Muscle of leg (tissue), 11 donors: Measurements from ENCODE around the gene PLET1. TPM values are rescaled to one million over a fixed set of nuclear protein-coding genes. Genes with fewer than 3 reads are reported as not detected.
"Not testable (repeated sequence)": the region's sequence is repeated elsewhere in the genome, so short reads cannot be mapped to it uniquely, and the experiment has no call there.

Source experiments
- DNase-seq: peaks from one replicate; pipeline ENCODE4 v3.0.0; 2013
- H3K27ac ChIP-seq: one replicate; pipeline ENCODE4 v1.5.1; 2013; ENCODE audit warnings: mild to moderate bottlenecking, low read length, control low read depth
- H3K27me3 ChIP-seq: one replicate; pipeline ENCODE4 v1.6.1; 2013; ENCODE audit warnings: low read length; ENCODE audit not compliant: control insufficient read depth, insufficient read depth
- H3K36me3 ChIP-seq: one replicate; pipeline ENCODE4 v1.6.1; 2013; ENCODE audit warnings: low read length; ENCODE audit not compliant: control insufficient read depth, insufficient read depth
- H3K4me1 ChIP-seq: one replicate; pipeline ENCODE4 v1.6.1; 2013; ENCODE audit warnings: low read length; ENCODE audit not compliant: control insufficient read depth, insufficient read depth
- H3K4me3 ChIP-seq: one replicate; pipeline ENCODE4 v1.5.1; 2013; ENCODE audit warnings: low read length, control low read depth
- H3K9me3 ChIP-seq: replicated peaks from 2 replicates; pipeline ENCODE4 v1.6.1; 2013; ENCODE audit warnings: low read depth, low read length; ENCODE audit not compliant: control insufficient read depth
- WGBS: methylation state at CpG from one replicate; pipeline ENCODE4 v1.1.5; 2013; ENCODE audit warnings: missing lambda C conversion rate; ENCODE audit not compliant: insufficient coverage; 5-methylcytosine and 5-hydroxymethylcytosine counted together
- polyA plus RNA-seq, 8 donors: library from polyadenylated mRNA; unstranded; fragments of 120-200 nt; gene quantifications; one replicate each; pipeline versions ENCODE4 v1.2.1 to v1.2.3, GENCODE V29; 2013; ENCODE audit warnings: inconsistent platforms in 1 of 8, low replicate concordance in 1 of 8; ENCODE audit not compliant: insufficient read length in 8 of 8, insufficient read depth in 1 of 8
- total RNA-seq: library from RNA; stranded (reverse); fragments of 120-200 nt; gene quantifications from one replicate; pipeline ENCODE4 v1.2.4, GENCODE V29; 2013

Gene PLET1
- total and polyA plus RNA-seq, 9 donors: not detected

DNA sequence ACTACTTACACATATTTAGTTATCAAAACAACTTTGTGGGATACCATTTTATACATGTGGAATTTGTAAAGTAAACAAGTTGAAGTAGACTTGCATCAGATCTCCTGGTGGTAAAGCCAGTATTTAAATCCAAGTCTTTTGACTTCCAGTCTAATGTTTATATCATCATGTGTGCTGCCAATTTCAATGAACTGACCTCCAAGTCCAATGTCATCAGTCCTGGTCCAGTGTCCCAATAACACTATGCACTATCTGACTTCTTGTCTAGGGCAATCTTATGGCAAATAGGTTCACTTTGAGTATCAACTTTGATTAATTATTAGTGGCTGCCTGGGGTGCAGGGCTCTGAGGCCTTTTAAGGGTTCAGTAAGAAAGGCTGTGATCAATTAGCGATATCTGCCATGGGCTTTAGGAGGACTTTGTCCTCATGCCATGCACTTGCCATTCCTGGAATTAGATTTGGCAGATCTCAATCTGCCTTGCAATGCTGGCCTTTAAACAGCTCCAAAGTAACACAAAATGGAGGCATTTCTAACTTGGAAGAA is 44.0 kb downstream of the PLET1 start:
- WGBS: 100% methylated on average over 1 of the region's 1 CpG
- Histone ChIP-seq H3K27me3 (no peaks in the 10 kb centered on the region), H3K27ac (no peak overlapping the region), H3K36me3 (peaks cover 2% of the 10 kb centered on the region), H3K9me3 (no peaks in the 10 kb centered on the region), H3K4me1 (no peaks in the 10 kb centered on the region), H3K4me3 (no peak overlapping the region)
- no peak for DNase-seq

DNA sequence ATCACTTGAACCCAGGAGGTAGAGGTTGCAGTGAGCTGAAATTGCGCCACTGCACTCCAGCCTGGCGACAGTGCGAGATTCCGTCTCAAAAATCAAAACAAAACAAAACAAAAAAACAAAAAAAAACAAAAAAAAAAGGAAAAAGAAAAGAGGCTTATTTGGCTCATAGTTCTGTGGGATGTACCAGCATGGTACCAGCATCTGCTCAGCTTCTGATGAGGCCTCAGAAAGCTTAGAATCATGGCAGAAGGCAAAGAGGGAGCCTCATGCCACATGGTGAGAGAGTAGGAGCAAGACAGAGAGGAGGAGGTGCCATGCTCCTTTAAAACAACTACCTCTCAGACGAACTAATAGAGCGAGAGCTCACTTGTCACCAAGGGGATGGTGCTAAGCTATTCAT is 45.0 kb downstream of the PLET1 start:
- no peaks in the 10 kb centered on the region for H3K27me3 ChIP-seq
- no peaks in the 10 kb centered on the region for H3K9me3 ChIP-seq
- H3K27ac ChIP-seq: no peak overlapping the region
- no peak overlapping the region for H3K4me3 ChIP-seq
- H3K36me3 ChIP-seq: peaks cover 2% of the 10 kb centered on the region
- DNase-seq: no peak
- no peaks in the 10 kb centered on the region for H3K4me1 ChIP-seq
- WGBS: no CpG with 5 or more reads among the region's 6 CpGs

DNA sequence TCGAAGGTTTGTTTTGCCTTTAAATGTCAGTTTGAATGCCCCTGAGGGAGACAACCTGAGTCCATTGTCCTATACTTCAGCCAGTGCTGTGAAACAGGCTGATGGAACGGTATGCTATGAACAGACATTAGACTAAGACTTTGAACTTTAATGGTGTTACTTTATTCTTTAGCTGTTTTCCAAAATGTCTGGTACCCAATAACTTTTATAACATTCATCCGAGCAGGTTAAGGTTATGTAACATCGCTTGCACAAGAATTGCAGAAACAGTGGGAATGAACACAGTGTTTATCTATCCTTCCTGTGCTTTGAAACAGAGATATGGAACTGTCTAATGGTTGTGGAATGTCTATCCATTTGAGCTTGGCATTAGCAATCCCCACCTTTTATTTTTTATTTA is 46.9 kb downstream of the PLET1 start:
- H3K4me3 ChIP-seq: no peak overlapping the region
- DNase-seq: no peak
- H3K9me3 ChIP-seq: no peaks in the 10 kb centered on the region
- WGBS: no CpG with 5 or more reads among the region's 4 CpGs
- H3K27ac ChIP-seq: no peak overlapping the region
- no peaks in the 10 kb centered on the region for H3K36me3 ChIP-seq
- H3K4me1 ChIP-seq: no peaks in the 10 kb centered on the region
- H3K27me3 ChIP-seq: no peaks in the 10 kb centered on the region

DNA sequence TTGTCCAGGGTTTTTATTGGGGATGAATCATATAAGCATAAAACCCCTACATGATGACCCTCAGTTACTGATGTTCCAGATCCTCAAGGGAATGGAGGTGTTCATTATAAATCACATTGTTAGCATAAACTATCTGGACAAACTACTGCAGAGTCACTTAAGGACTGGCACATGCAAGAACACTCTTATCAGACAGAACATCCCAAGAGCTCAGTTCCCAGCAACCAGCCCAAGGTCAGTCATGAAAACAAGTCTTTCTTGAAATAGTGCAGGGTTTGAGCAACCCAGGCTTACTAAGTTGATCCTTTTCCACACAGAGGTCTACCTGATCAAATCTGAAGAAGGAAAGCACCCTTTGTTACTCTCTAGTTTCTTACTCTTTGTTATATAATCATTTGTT is 48.0 kb downstream of the PLET1 start:
- no peaks in the 10 kb centered on the region for H3K27me3 ChIP-seq
- no peak for DNase-seq
- no peaks in the 10 kb centered on the region for H3K4me1 ChIP-seq
- H3K9me3 ChIP-seq: no peaks in the 10 kb centered on the region
- no peak overlapping the region for H3K27ac ChIP-seq
- H3K4me3 ChIP-seq: no peak overlapping the region
- no peaks in the 10 kb centered on the region for H3K36me3 ChIP-seq

DNA sequence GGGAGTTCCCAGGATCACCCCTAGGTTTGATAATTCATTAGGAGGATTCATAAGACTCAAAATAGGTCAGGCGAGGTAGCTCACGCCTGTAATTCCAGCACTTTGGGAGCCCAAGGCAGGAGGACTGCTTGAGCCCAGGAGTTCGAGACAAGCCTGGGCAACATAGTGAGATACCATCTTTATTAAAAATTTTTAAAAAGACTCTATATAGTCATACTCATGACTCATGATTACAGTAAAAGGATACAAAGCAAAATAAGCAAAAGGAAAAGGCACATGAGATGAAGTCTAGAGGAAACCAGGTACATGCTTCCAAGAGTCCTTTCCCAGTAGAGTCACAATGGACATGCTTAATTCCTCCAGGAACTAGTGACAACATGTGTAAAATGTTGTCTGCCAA is 48.4 kb downstream of the PLET1 start:
- Histone ChIP-seq H3K4me1 (no peaks in the 10 kb centered on the region), H3K9me3 (no peaks in the 10 kb centered on the region), H3K4me3 (no peak overlapping the region), H3K36me3 (no peaks in the 10 kb centered on the region), H3K27me3 (no peaks in the 10 kb centered on the region), H3K27ac (no peak overlapping the region)
- no CpG with 5 or more reads among the region's 3 CpGs for WGBS
- DNase-seq: no peak

DNA sequence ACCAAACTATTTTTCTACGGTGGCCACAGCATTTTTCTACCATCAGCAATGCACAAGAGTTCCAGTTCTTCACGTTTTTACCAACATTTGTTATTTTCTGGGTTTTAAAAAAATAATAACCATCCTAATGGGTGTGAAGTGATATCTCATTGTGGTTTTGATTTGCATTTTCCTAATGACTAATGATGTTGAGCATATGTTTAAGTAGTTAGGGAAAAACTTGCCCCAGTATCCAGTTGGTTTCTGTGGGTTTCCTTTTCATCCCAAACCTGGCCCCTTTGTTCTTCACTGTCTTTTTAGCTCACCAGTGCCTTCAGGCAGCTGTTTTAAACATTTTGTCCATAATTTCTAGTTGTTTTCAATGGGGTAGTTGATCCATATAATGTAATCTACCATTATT is 49.1 kb downstream of the PLET1 start:
- WGBS: no CpG with 5 or more reads among the region's 2 CpGs

DNA sequence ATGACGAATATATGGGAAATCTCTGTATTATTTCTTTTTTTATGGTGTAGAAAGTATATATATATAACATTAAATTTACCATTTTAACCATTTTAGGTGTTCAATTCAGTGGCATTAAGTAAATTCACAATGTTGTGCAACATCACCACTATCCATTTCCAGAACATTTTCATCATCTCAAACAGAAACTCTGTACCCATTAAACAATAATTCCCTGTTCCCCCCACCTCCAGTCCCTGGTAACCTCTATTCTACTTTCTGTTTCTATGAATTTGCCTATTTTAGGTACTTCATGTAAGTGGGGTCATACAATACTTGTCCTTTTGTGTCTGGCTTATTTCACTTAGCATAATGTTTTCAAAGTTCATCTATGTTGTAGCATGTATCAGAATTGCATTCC is 49.8 kb downstream of the PLET1 start:
- DNase-seq: no peak
- Histone ChIP-seq H3K9me3 (no peaks in the 10 kb centered on the region), H3K36me3 (no peaks in the 10 kb centered on the region), H3K4me1 (no peaks in the 10 kb centered on the region), H3K4me3 (no peak overlapping the region), H3K27ac (no peak overlapping the region), H3K27me3 (no peaks in the 10 kb centered on the region)
- WGBS: no CpG with 5 or more reads among the region's 1 CpG

More for the DNA sequence above, 49.1 kb downstream of the PLET1 start:
- Histone ChIP-seq H3K27ac (no peak overlapping the region), H3K4me1 (no peaks in the 10 kb centered on the region), H3K27me3 (no peaks in the 10 kb centered on the region), H3K9me3 (no peaks in the 10 kb centered on the region), H3K36me3 (no peaks in the 10 kb centered on the region), H3K4me3 (no peak overlapping the region)
- DNase-seq: no peak

DNA sequence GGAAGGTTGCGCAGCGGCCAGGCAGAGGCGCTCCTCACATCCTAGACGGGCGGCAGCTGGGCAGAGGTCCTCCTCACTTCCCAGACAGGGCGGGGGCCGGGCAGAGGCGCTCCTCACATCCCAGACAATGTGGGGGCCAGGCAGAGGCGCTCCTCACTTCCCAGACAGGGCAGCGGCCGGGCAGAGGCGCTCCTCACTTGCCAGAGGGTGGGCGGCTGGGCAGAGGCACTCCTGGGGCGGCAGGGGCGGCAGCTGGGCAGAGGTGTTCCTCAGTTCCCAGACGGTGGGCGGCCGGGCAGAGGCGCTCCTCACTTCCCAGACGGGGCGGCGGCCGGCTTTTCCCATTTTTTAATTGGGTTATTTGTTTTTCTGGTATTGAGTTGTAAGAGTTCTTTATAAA is 54.6 kb downstream of the PLET1 start:
- no peak for DNase-seq
- no peaks in the 10 kb centered on the region for H3K4me1 ChIP-seq
- H3K36me3 ChIP-seq: peaks cover 3% of the 10 kb centered on the region
- WGBS: 90% methylated on average over 21 of the region's 23 CpGs
- no peak overlapping the region for H3K27ac ChIP-seq
- H3K9me3 ChIP-seq: no peaks in the 10 kb centered on the region
- no peaks in the 10 kb centered on the region for H3K27me3 ChIP-seq
- no peak overlapping the region for H3K4me3 ChIP-seq

DNA sequence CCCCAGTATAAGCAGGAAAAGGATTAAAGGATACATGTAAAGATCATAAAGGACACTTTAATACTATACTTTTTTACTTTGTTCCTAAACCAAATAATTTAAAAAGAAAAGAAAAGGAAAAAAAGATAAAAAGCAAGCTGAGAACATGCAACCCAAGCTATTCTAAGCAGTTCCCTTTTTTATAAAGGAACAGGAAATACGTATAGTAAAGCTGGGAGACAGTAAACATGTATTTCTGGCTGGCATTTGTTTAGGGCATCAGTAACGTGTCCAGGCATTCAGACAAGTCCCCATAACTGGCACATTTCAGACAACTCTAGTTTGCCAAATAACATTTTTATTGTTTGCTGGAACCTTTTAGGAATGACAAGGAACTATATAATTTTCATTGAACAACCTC is 60.4 kb downstream of the PLET1 start:
- no peaks in the 10 kb centered on the region for H3K36me3 ChIP-seq
- no peaks in the 10 kb centered on the region for H3K9me3 ChIP-seq
- no peaks in the 10 kb centered on the region for H3K4me1 ChIP-seq
- H3K27ac ChIP-seq: no peak overlapping the region
- DNase-seq: peak; percentile 30
- WGBS: no CpG with 5 or more reads among the region's 2 CpGs
- H3K27me3 ChIP-seq: no peaks in the 10 kb centered on the region
- no peak overlapping the region for H3K4me3 ChIP-seq

DNA sequence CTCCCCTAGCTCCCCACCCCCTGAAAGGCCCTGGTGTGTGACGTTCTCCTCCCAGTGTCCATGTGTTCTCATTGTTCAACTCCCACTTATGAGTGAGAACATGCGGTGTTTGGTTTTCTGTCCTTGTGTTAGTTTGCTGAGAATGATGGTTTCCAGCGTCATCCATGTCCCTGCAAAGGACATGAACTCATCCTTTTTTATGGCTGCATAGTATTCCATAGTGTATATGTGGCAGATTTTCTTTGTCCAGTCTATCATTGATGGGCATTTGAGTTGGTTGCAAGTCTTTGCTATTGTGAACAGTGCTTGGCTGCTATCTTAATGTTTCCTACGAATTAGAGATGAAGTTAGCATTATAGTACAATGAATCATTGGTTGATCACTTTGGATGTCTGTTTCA is 61.6 kb downstream of the PLET1 start:
- DNase-seq, H3K4me1 ChIP-seq, H3K36me3 ChIP-seq, H3K27me3 ChIP-seq, H3K9me3 ChIP-seq, H3K27ac ChIP-seq, H3K4me3 ChIP-seq: not testable (repeated sequence)
- no CpG with 5 or more reads among the region's 4 CpGs for WGBS
